ENCODE measurements around the gene GRIK4.

The GRIK4 gene

GRCh38 chr11:120805960-120806555, 294.5 kb downstream of the GRIK4 start:
- Histone ChIP-seq H3K36me3 (ENCODE audit: insufficient read depth) (no peaks in the 10 kb centered on the region), H3K9ac (no peak overlapping the region), H4K20me1 (ENCODE audit: insufficient read depth) (no peaks in the 10 kb centered on the region), H2AFZ (ENCODE audit: low read depth) (no peak overlapping the region), H3K4me3 (IDR thresholded peaks at IDR 0.05; ENCODE audit: insufficient read depth, low read depth, low read length) (no peak overlapping the region), H3K79me2 (ENCODE audit: insufficient read depth, low read depth) (no peaks in the 10 kb centered on the region), H3K4me1 (ENCODE audit: low read depth, poor library complexity, severe bottlenecking) (no peaks in the 10 kb centered on the region), H3K4me2 (no peak overlapping the region), H3K27me3 (ENCODE audit: insufficient read depth, low read depth) (no peaks in the 10 kb centered on the region), H3K27ac (no peak overlapping the region)
- no peak for TF ChIP-seq CTCF (conservative IDR thresholded peaks at IDR 0.05; ENCODE audit: low read depth, low read length)

- H3K79me2 ChIP-seq (ENCODE audit: insufficient read depth, low read depth) = no peaks in the 10 kb centered on the region
- H3K9ac ChIP-seq = no peak overlapping the region
- H3K36me3 ChIP-seq (ENCODE audit: insufficient read depth) = no peaks in the 10 kb centered on the region
- H3K4me3 ChIP-seq (IDR thresholded peaks at IDR 0.05; ENCODE audit: insufficient read depth, low read depth, low read length) = no peak overlapping the region
- no peaks in the 10 kb centered on the region for H3K4me1 ChIP-seq (ENCODE audit: low read depth, poor library complexity, severe bottlenecking)
- no peak for TF ChIP-seq CTCF (conservative IDR thresholded peaks at IDR 0.05; ENCODE audit: low read depth, low read length)
- H3K27me3 ChIP-seq (ENCODE audit: insufficient read depth, low read depth) = no peaks in the 10 kb centered on the region
- H3K27ac ChIP-seq = no peak overlapping the region
- no peaks in the 10 kb centered on the region for H4K20me1 ChIP-seq (ENCODE audit: insufficient read depth)
- H2AFZ ChIP-seq (ENCODE audit: low read depth) = no peak overlapping the region
- H3K4me2 ChIP-seq = no peak overlapping the region
Measured at GRCh38 chr11:120807414-120808150, 296.0 kb downstream of the GRIK4 start.

- TF ChIP-seq CTCF (conservative IDR thresholded peaks at IDR 0.05; ENCODE audit: low read depth, low read length) = no peak
- no peaks in the 10 kb centered on the region for H3K27me3 ChIP-seq (ENCODE audit: insufficient read depth, low read depth)
- H3K36me3 ChIP-seq (ENCODE audit: insufficient read depth) = no peaks in the 10 kb centered on the region
- H3K4me1 ChIP-seq (ENCODE audit: low read depth, poor library complexity, severe bottlenecking) = no peaks in the 10 kb centered on the region
- no peaks in the 10 kb centered on the region for H3K79me2 ChIP-seq (ENCODE audit: insufficient read depth, low read depth)
- no peak overlapping the region for H3K9ac ChIP-seq
- H2AFZ ChIP-seq (ENCODE audit: low read depth) = no peak overlapping the region
- H4K20me1 ChIP-seq (ENCODE audit: insufficient read depth) = no peaks in the 10 kb centered on the region
- no peak overlapping the region for H3K4me2 ChIP-seq
- no peak overlapping the region for H3K27ac ChIP-seq
- H3K4me3 ChIP-seq (IDR thresholded peaks at IDR 0.05; ENCODE audit: insufficient read depth, low read depth, low read length) = no peak overlapping the region
Measured at GRCh38 chr11:120808616-120809050, 297.1 kb downstream of the GRIK4 start.

- H4K20me1 ChIP-seq (ENCODE audit: insufficient read depth) = no peaks in the 10 kb centered on the region
- H3K4me3 ChIP-seq (IDR thresholded peaks at IDR 0.05; ENCODE audit: insufficient read depth, low read depth, low read length) = no peak overlapping the region
- no peak overlapping the region for H3K4me2 ChIP-seq
- no peak overlapping the region for H3K9ac ChIP-seq
- no peak for TF ChIP-seq CTCF (conservative IDR thresholded peaks at IDR 0.05; ENCODE audit: low read depth, low read length)
- no peaks in the 10 kb centered on the region for H3K27me3 ChIP-seq (ENCODE audit: insufficient read depth, low read depth)
- H3K27ac ChIP-seq = no peak overlapping the region
- H3K4me1 ChIP-seq (ENCODE audit: low read depth, poor library complexity, severe bottlenecking) = no peaks in the 10 kb centered on the region
- no peak overlapping the region for H2AFZ ChIP-seq (ENCODE audit: low read depth)
- no peaks in the 10 kb centered on the region for H3K36me3 ChIP-seq (ENCODE audit: insufficient read depth)
- H3K79me2 ChIP-seq (ENCODE audit: insufficient read depth, low read depth) = no peaks in the 10 kb centered on the region
Measured at GRCh38 chr11:120810251-120810650, 298.7 kb downstream of the GRIK4 start.
